HEK293 (cell line): Measurements from ENCODE around the gene ALDH18A1.

Experiments used
- EGR2 ChIP-seq: fragments of 450-650 bp; formaldehyde crosslinking; IDR thresholded peaks from 2 replicates; pipeline ENCODE4 v1.5.1; 2016; ENCODE audit warnings: low read depth, missing biosample characterization, missing genetic modification characterization
- FEZF1 ChIP-seq: fragments of 450-650 bp; formaldehyde crosslinking; IDR thresholded peaks from 2 replicates; pipeline ENCODE4 v1.5.1; 2016; ENCODE audit warnings: missing biosample characterization, missing genetic modification characterization
- GLI4 ChIP-seq: fragments of 450-650 bp; formaldehyde crosslinking; IDR thresholded peaks from 2 replicates; pipeline ENCODE4 v1.5.1; 2016; ENCODE audit warnings: missing biosample characterization, missing genetic modification characterization
- IKZF3 ChIP-seq: fragments of 450-650 bp; IDR thresholded peaks from 2 replicates; pipeline ENCODE4 v1.5.0; 2018; ENCODE audit warnings: missing biosample characterization, mild to moderate bottlenecking, missing genetic modification characterization, moderate library complexity
- KLF10 ChIP-seq: fragments of 450-650 bp; IDR thresholded peaks from 2 replicates; pipeline ENCODE4 v1.5.1; 2018; ENCODE audit warnings: missing biosample characterization, mild to moderate bottlenecking, missing genetic modification characterization
- KLF7 ChIP-seq: fragments of 450-650 bp; formaldehyde crosslinking; IDR thresholded peaks from 2 replicates; pipeline ENCODE4 v1.5.1; 2016; ENCODE audit warnings: missing biosample characterization, missing genetic modification characterization, borderline replicate concordance
- KLF9 ChIP-seq: fragments of 450-650 bp; formaldehyde crosslinking; IDR thresholded peaks from 2 replicates; pipeline ENCODE4 v1.5.1; 2016; ENCODE audit warnings: missing biosample characterization, missing genetic modification characterization, low read depth
- MEIS1 ChIP-seq: sonication (generic); formaldehyde crosslinking; IDR thresholded peaks from 2 replicates; pipeline ENCODE4 v1.8.1; 2022; ENCODE audit warnings: missing genetic modification reagents, mild to moderate bottlenecking, borderline replicate concordance
- MZF1 ChIP-seq: fragments of 450-650 bp; formaldehyde crosslinking; IDR thresholded peaks from 2 replicates; pipeline ENCODE4 v1.5.1; 2017; ENCODE audit warnings: missing biosample characterization, missing genetic modification characterization, borderline replicate concordance
- OVOL3 ChIP-seq: fragments of 450-650 bp; formaldehyde crosslinking; IDR thresholded peaks from 2 replicates; pipeline ENCODE4 v1.5.1; 2016; ENCODE audit warnings: missing biosample characterization, missing genetic modification characterization
- PRDM1 ChIP-seq: fragments of 450-650 bp; formaldehyde crosslinking; IDR thresholded peaks from 2 replicates; pipeline ENCODE4; 2016; ENCODE audit warnings: missing biosample characterization, missing genetic modification characterization
- RBAK ChIP-seq: fragments of 450-650 bp; formaldehyde crosslinking; IDR thresholded peaks from 2 replicates; pipeline ENCODE4 v1.5.1; 2016; ENCODE audit warnings: missing biosample characterization, missing genetic modification characterization
- SP3 ChIP-seq: fragments of 450-650 bp; formaldehyde crosslinking; IDR thresholded peaks from 2 replicates; pipeline ENCODE4 v1.5.1; 2016; ENCODE audit warnings: missing biosample characterization, missing genetic modification characterization
- SP7 ChIP-seq: fragments of 450-650 bp; formaldehyde crosslinking; IDR thresholded peaks from 2 replicates; pipeline ENCODE4 v1.5.1; 2016; ENCODE audit warnings: missing biosample characterization, missing genetic modification characterization
- ZBTB17 ChIP-seq: fragments of 450-650 bp; formaldehyde crosslinking; IDR thresholded peaks from 2 replicates; pipeline ENCODE4 v1.5.1; 2016; ENCODE audit warnings: missing biosample characterization, missing genetic modification characterization
- ZFP41 ChIP-seq: fragments of 450-650 bp; formaldehyde crosslinking; IDR thresholded peaks from 2 replicates; pipeline ENCODE4 v1.5.1; 2016; ENCODE audit warnings: missing biosample characterization, missing genetic modification characterization, borderline replicate concordance
- ZFP69B ChIP-seq: fragments of 450-650 bp; formaldehyde crosslinking; IDR thresholded peaks from 2 replicates; pipeline ENCODE4 v1.5.1; 2016; ENCODE audit warnings: missing biosample characterization, missing genetic modification characterization
- ZNF24 ChIP-seq: fragments of 450-650 bp; formaldehyde crosslinking; IDR thresholded peaks from 2 replicates; pipeline ENCODE4 v1.5.1; 2016; ENCODE audit warnings: missing biosample characterization, missing genetic modification characterization
- ZNF302 ChIP-seq: fragments of 450-650 bp; formaldehyde crosslinking; IDR thresholded peaks from 2 replicates; pipeline ENCODE4 v1.5.1; 2016; ENCODE audit warnings: missing biosample characterization, missing genetic modification characterization, low read depth
- ZNF324 ChIP-seq: fragments of 450-650 bp; formaldehyde crosslinking; IDR thresholded peaks from 2 replicates; pipeline ENCODE4 v1.5.1; 2016; ENCODE audit warnings: missing biosample characterization, missing genetic modification characterization
- ZNF335 ChIP-seq: fragments of 450-650 bp; formaldehyde crosslinking; conservative IDR thresholded peaks from 2 replicates; pipeline ENCODE4 v1.5.1; 2016; ENCODE audit warnings: missing biosample characterization, missing genetic modification characterization
- ZNF423 ChIP-seq: fragments of 450-650 bp; formaldehyde crosslinking; IDR thresholded peaks from 2 replicates; pipeline ENCODE4 v1.5.1; 2016; ENCODE audit warnings: missing biosample characterization, missing genetic modification characterization
- ZNF600 ChIP-seq: fragments of 450-650 bp; formaldehyde crosslinking; IDR thresholded peaks from 2 replicates; pipeline ENCODE4 v1.5.1; 2016; ENCODE audit warnings: missing biosample characterization, missing genetic modification characterization
- ZNF610 ChIP-seq: fragments of 450-650 bp; formaldehyde crosslinking; IDR thresholded peaks from 2 replicates; pipeline ENCODE4 v1.5.1; 2016; ENCODE audit warnings: missing biosample characterization, missing genetic modification characterization, borderline replicate concordance
- ZNF654 ChIP-seq: fragments of 450-650 bp; formaldehyde crosslinking; IDR thresholded peaks from 2 replicates; pipeline ENCODE4 v1.5.1; 2016; ENCODE audit warnings: low read depth, missing biosample characterization, missing genetic modification characterization
- ZXDB ChIP-seq: fragments of 450-650 bp; formaldehyde crosslinking; IDR thresholded peaks from 2 replicates; pipeline ENCODE4 v1.5.1; 2016; ENCODE audit warnings: missing biosample characterization, missing genetic modification characterization
- TF ChIP-seq, protein P1 (sequence below): fragments of 450-650 bp; formaldehyde crosslinking; conservative IDR thresholded peaks from 2 replicates; pipeline ENCODE4 v1.5.1; 2016; ENCODE audit warnings: low read depth, missing biosample characterization, missing genetic modification characterization
- TF ChIP-seq, protein P2 (sequence below): fragments of 450-650 bp; formaldehyde crosslinking; IDR thresholded peaks from 2 replicates; pipeline ENCODE4 v1.5.1; 2016; ENCODE audit warnings: missing biosample characterization, missing genetic modification characterization
- TF ChIP-seq, protein P3 (sequence below): fragments of 450-650 bp; formaldehyde crosslinking; IDR thresholded peaks from 2 replicates; pipeline ENCODE4 v1.5.1; 2016; ENCODE audit warnings: missing biosample characterization, missing genetic modification characterization
- TF ChIP-seq, protein P4 (sequence below): fragments of 450-650 bp; formaldehyde crosslinking; IDR thresholded peaks from 2 replicates; pipeline ENCODE4 v1.5.1; 2016; ENCODE audit warnings: missing biosample characterization, missing genetic modification characterization

The ALDH18A1 gene

DNA sequence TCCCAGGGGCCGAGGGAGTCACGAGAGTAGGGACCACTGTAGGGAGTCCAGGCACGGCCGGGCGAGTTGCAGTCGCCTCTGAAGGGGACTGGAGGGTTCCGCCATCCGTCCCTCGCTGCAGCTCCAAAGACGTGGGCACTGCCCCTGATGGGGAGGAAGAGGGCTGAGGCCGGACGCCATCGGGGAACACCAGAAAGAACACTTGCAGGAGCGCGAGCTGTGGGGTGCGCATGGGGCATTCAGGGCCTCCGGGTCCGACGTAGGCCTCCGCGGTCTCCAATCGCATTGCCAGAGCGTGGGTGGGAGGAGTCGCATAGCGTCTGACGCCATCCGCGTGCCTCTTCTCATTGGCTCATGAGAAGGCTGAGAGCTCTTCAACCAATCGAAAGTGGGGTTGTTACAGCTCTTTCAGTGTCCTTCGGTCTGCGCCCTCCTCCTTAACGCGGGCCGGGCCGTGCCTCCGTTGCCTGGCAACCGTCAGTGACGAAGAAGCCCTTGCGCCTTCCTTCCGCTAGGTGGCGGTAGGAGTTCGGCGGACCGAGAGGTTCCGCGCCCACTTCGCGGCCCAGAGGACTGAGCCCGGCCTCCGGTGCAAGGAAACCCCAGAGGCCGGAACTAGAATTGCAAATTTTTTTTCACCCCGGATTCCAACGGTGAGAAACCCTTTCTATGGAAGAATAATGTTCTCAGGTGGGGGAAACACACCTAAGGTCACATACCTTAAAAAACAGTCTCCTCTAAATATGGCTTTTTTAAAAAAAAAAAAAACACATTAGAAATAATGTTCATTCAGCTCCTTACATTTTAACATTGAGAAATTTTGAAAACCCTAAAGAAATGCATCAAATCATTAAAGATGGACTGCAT lies 37.4 kb upstream of the ALDH18A1 start, which contains the start of gene TCTN3 (continued):
- TF ChIP-seq, protein P1, sequence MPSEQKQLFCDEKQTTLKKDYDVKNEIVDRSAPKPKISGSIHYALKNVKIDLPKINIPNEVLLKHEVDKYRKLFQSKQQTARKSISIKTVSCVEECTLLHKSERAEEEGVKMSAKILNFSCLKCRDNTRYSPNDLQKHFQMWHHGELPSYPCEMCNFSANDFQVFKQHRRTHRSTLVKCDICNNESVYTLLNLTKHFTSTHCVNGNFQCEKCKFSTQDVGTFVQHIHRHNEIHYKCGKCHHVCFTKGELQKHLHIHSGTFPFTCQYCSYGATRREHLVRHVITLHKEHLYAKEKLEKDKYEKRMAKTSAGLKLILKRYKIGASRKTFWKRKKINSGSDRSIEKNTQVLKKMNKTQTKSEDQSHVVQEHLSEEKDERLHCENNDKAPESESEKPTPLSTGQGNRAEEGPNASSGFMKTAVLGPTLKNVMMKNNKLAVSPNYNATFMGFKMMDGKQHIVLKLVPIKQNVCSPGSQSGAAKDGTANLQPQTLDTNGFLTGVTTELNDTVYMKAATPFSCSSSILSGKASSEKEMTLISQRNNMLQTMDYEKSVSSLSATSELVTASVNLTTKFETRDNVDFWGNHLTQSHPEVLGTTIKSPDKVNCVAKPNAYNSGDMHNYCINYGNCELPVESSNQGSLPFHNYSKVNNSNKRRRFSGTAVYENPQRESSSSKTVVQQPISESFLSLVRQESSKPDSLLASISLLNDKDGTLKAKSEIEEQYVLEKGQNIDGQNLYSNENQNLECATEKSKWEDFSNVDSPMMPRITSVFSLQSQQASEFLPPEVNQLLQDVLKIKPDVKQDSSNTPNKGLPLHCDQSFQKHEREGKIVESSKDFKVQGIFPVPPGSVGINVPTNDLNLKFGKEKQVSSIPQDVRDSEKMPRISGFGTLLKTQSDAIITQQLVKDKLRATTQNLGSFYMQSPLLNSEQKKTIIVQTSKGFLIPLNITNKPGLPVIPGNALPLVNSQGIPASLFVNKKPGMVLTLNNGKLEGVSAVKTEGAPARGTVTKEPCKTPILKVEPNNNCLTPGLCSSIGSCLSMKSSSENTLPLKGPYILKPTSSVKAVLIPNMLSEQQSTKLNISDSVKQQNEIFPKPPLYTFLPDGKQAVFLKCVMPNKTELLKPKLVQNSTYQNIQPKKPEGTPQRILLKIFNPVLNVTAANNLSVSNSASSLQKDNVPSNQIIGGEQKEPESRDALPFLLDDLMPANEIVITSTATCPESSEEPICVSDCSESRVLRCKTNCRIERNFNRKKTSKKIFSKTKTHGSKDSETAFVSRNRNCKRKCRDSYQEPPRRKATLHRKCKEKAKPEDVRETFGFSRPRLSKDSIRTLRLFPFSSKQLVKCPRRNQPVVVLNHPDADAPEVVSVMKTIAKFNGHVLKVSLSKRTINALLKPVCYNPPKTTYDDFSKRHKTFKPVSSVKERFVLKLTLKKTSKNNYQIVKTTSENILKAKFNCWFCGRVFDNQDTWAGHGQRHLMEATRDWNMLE = 0 out of 2 replicates have a peak, but pooled peaks have one; percentile 25
- TF ChIP-seq ZNF324 (tag by site-specific recombination) = peak; percentile 80; the same call in 1 of the 2 replicates
- peak; percentile 95 for TF ChIP-seq ZNF654 (tag by site-specific recombination)
- TF ChIP-seq, protein P2, sequence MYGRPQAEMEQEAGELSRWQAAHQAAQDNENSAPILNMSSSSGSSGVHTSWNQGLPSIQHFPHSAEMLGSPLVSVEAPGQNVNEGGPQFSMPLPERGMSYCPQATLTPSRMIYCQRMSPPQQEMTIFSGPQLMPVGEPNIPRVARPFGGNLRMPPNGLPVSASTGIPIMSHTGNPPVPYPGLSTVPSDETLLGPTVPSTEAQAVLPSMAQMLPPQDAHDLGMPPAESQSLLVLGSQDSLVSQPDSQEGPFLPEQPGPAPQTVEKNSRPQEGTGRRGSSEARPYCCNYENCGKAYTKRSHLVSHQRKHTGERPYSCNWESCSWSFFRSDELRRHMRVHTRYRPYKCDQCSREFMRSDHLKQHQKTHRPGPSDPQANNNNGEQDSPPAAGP (tag by site-specific recombination) = 0 out of 2 replicates have a peak, but pooled peaks have one; percentile 14
- TF ChIP-seq ZNF610 (tag by site-specific recombination) = no peak
- TF ChIP-seq ZNF335 (tag by site-specific recombination) = peak; percentile 98
- TF ChIP-seq FEZF1 (tag by site-specific recombination) = no peak
- TF ChIP-seq IKZF3 = no peak
- 0 out of 2 replicates have a peak, but pooled peaks have one; percentile 12 for TF ChIP-seq ZFP69B
- TF ChIP-seq GLI4 (tag by site-specific recombination) = peak; percentile 78; the same call in 1 of the 2 replicates
- no peak for TF ChIP-seq PRDM1 (tag by site-specific recombination)
- TF ChIP-seq SP7 (tag by site-specific recombination) = peak; percentile 75; the same call in 1 of the 2 replicates
- peak; percentile 63 for TF ChIP-seq EGR2
- TF ChIP-seq ZNF600 (tag by site-specific recombination) = peak; percentile 70
- TF ChIP-seq ZNF302 (tag by site-specific recombination) = no peak
- no peak for TF ChIP-seq OVOL3 (tag by site-specific recombination)
- no peak for TF ChIP-seq MEIS1 (CRISPR knock-in tag)
- TF ChIP-seq ZFP41 (tag by site-specific recombination) = no peak
- TF ChIP-seq KLF9 (tag by site-specific recombination) = peak; percentile 70
- peak; percentile 18; the same call in 1 of the 2 replicates for TF ChIP-seq ZBTB17 (tag by site-specific recombination)
- TF ChIP-seq, protein P3, sequence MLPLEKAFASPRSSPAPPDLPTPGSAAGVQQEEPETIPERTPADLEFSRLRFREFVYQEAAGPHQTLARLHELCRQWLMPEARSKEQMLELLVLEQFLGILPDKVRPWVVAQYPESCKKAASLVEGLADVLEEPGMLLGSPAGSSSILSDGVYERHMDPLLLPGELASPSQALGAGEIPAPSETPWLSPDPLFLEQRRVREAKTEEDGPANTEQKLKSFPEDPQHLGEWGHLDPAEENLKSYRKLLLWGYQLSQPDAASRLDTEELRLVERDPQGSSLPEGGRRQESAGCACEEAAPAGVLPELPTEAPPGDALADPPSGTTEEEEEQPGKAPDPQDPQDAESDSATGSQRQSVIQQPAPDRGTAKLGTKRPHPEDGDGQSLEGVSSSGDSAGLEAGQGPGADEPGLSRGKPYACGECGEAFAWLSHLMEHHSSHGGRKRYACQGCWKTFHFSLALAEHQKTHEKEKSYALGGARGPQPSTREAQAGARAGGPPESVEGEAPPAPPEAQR (tag by site-specific recombination) = no peak
- peak; percentile 78 for TF ChIP-seq ZXDB (tag by site-specific recombination)
- no peak for TF ChIP-seq KLF7
- TF ChIP-seq MZF1 = no peak
- peak; percentile 75 for TF ChIP-seq SP3
- TF ChIP-seq KLF10 (tag by site-specific recombination) = peak; percentile 80
- TF ChIP-seq, protein P4, sequence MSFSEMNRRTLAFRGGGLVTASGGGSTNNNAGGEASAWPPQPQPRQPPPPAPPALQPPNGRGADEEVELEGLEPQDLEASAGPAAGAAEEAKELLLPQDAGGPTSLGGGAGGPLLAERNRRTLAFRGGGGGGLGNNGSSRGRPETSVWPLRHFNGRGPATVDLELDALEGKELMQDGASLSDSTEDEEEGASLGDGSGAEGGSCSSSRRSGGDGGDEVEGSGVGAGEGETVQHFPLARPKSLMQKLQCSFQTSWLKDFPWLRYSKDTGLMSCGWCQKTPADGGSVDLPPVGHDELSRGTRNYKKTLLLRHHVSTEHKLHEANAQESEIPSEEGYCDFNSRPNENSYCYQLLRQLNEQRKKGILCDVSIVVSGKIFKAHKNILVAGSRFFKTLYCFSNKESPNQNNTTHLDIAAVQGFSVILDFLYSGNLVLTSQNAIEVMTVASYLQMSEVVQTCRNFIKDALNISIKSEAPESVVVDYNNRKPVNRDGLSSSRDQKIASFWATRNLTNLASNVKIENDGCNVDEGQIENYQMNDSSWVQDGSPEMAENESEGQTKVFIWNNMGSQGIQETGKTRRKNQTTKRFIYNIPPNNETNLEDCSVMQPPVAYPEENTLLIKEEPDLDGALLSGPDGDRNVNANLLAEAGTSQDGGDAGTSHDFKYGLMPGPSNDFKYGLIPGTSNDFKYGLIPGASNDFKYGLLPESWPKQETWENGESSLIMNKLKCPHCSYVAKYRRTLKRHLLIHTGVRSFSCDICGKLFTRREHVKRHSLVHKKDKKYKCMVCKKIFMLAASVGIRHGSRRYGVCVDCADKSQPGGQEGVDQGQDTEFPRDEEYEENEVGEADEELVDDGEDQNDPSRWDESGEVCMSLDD = peak; percentile 82; the same call in 1 of the 2 replicates
- 0 out of 2 replicates have a peak, but pooled peaks have one; percentile 37 for TF ChIP-seq ZNF24
- no peak for TF ChIP-seq RBAK (tag by site-specific recombination)
- TF ChIP-seq ZNF423 (tag by site-specific recombination) = no peak
